HG02970 (cell line): ENCODE measurements around the gene KIT.
"Not testable (repeated sequence)": the region's sequence is repeated elsewhere in the genome, so short reads cannot be mapped to it uniquely, and the experiment has no call there.

Source experiments
- ATAC-seq: cut with Tn5 transposase; IDR thresholded peaks from one replicate; pipeline ENCODE4 v1.9.1; 2021; ENCODE audit warnings: mild to moderate bottlenecking, moderate library complexity, moderate number of reproducible peaks; ENCODE audit not compliant: unreplicated experiment, low FRiP score

The KIT gene

GRCh38 chr4:54657551-54658251 is at the start of gene KIT:
TSS of gene KIT (plus strand) at chr4:54657957. CDS start at chr4:54658015, 58 bp downstream.
- no peak for ATAC-seq

- no peak for ATAC-seq
Measured at GRCh38 chr4:54609310-54609709, 48.4 kb upstream of the KIT start.

GRCh38 chr4:54614149-54614548 is 43.6 kb upstream of the KIT start:
- ATAC-seq: no peak

- no peak for ATAC-seq
Measured at GRCh38 chr4:54620773-54621172, 37.0 kb upstream of the KIT start.

- ATAC-seq: no peak
Measured at GRCh38 chr4:54625391-54625790, 32.4 kb upstream of the KIT start.

- ATAC-seq: no peak
Measured at GRCh38 chr4:54626113-54626512, 31.6 kb upstream of the KIT start.

- ATAC-seq: no peak
Measured at GRCh38 chr4:54632537-54632936, 25.2 kb upstream of the KIT start.

GRCh38 chr4:54633102-54633740 is 24.5 kb upstream of the KIT start:
- not testable (repeated sequence) for ATAC-seq

GRCh38 chr4:54635318-54635717 is 22.4 kb upstream of the KIT start:
- no peak for ATAC-seq

- no peak for ATAC-seq
Measured at GRCh38 chr4:54637325-54637724, 20.4 kb upstream of the KIT start.

GRCh38 chr4:54641101-54641500 is 16.7 kb upstream of the KIT start:
- ATAC-seq: not testable (repeated sequence)

- no peak for ATAC-seq
Measured at GRCh38 chr4:54643172-54643571, 14.6 kb upstream of the KIT start.

- no peak for ATAC-seq
Measured at GRCh38 chr4:54643958-54644751, 13.6 kb upstream of the KIT start.

GRCh38 chr4:54645830-54646229 is 11.9 kb upstream of the KIT start:
- no peak for ATAC-seq

- no peak for ATAC-seq
Measured at GRCh38 chr4:54647070-54647469, 10.7 kb upstream of the KIT start.

GRCh38 chr4:54651050-54651449 is 6.7 kb upstream of the KIT start:
- ATAC-seq: no peak

- no peak for ATAC-seq
Measured at GRCh38 chr4:54654753-54655152, 3.0 kb upstream of the KIT start.

- no peak for ATAC-seq
Measured at GRCh38 chr4:54657185-54657550, 589 bp upstream of the KIT start.

GRCh38 chr4:54658252-54659093 is 716 bp downstream of the KIT start:
- ATAC-seq: no peak

- no peak for ATAC-seq
Measured at GRCh38 chr4:54659313-54659712, 1.6 kb downstream of the KIT start.
